ENCODE results near the gene HBEGF.

- TF ChIP-seq CTCF (conservative IDR thresholded peaks at IDR 0.05; ENCODE audit: low read length) (no peak), EZH2phosphoT487 (IDR thresholded peaks at IDR 0.05; ENCODE audit: borderline replicate concordance, low read depth, low read length) (no peak)
These were observed 13.7 kb upstream of the HBEGF start, which contains the start of gene SLC4A9 for GRCh38 chr5:140360101-140360500.
